Measurements from ENCODE around the gene LHX6.

Gene LHX6

GRCh38 chr9:122180633-122181032, 48.1 kb downstream of the LHX6 start:
- peak; percentile 20 for DNase-seq (ENCODE audit: low read depth)
- in situ Hi-C loops (cut with HindIII; ENCODE audit: low sequenced_read_pairs) = no loop called here
- no peak for TF ChIP-seq CTCF (IDR thresholded peaks at IDR 0.05; ENCODE audit: low read depth, low read length, missing control alignments)
- no peak overlapping the region for H3K4me3 ChIP-seq (ENCODE audit: low read depth, low read length)

GRCh38 chr9:122179690-122180074, 49.1 kb downstream of the LHX6 start:
- TF ChIP-seq CTCF (IDR thresholded peaks at IDR 0.05; ENCODE audit: low read depth, low read length, missing control alignments) = no peak
- in situ Hi-C loops (cut with HindIII; ENCODE audit: low sequenced_read_pairs) = no loop called here
- no peak overlapping the region for H3K4me3 ChIP-seq (ENCODE audit: low read depth, low read length)
- no peak for DNase-seq (ENCODE audit: low read depth)

GRCh38 chr9:122179054-122179689, 49.6 kb downstream of the LHX6 start:
- in situ Hi-C loops (cut with HindIII; ENCODE audit: low sequenced_read_pairs) = no loop called here
- no peak for TF ChIP-seq CTCF (IDR thresholded peaks at IDR 0.05; ENCODE audit: low read depth, low read length, missing control alignments)

GRCh38 chr9:122176916-122177315, 51.8 kb downstream of the LHX6 start:
- in situ Hi-C loops (cut with HindIII; ENCODE audit: low sequenced_read_pairs) = no loop called here
- no peak for DNase-seq (ENCODE audit: low read depth)
- no peak overlapping the region for H3K4me3 ChIP-seq (ENCODE audit: low read depth, low read length)
- no peak for TF ChIP-seq CTCF (IDR thresholded peaks at IDR 0.05; ENCODE audit: low read depth, low read length, missing control alignments)

More at GRCh38 chr9:122179054-122179689, 49.6 kb downstream of the LHX6 start:
- H3K4me3 ChIP-seq (ENCODE audit: low read depth, low read length) = no peak overlapping the region
- DNase-seq (ENCODE audit: low read depth) = no peak

- in situ Hi-C loops (cut with HindIII; ENCODE audit: low sequenced_read_pairs) = no loop called here
- no peak overlapping the region for H3K4me3 ChIP-seq (ENCODE audit: low read depth, low read length)
- no peak for TF ChIP-seq CTCF (IDR thresholded peaks at IDR 0.05; ENCODE audit: low read depth, low read length, missing control alignments)
- no peak for DNase-seq (ENCODE audit: low read depth)
These were observed 55.1 kb downstream of the LHX6 start for GRCh38 chr9:122173670-122174069.

GRCh38 chr9:122172131-122172530, 56.6 kb downstream of the LHX6 start:
- no peak overlapping the region for H3K4me3 ChIP-seq (ENCODE audit: low read depth, low read length)
- no peak for DNase-seq (ENCODE audit: low read depth)
- TF ChIP-seq CTCF (IDR thresholded peaks at IDR 0.05; ENCODE audit: low read depth, low read length, missing control alignments) = no peak
- in situ Hi-C loops (cut with HindIII; ENCODE audit: low sequenced_read_pairs) = no loop called here

All from astrocyte of the cerebellum (primary cell).